HG02870 (cell line): Measurements from ENCODE around the gene ELP4.
A peak's percentile ranks its signal among the peaks of the same experiment; 100 is the strongest.
"Not testable (repeated sequence)": the region's sequence is repeated elsewhere in the genome, so short reads cannot be mapped to it uniquely, and the experiment has no call there.

Experiments used
- ATAC-seq: cut with Tn5 transposase; IDR thresholded peaks from one replicate; pipeline ENCODE4 v1.9.1; 2021; ENCODE audit warnings: mild to moderate bottlenecking, moderate library complexity; ENCODE audit not compliant: unreplicated experiment

Gene ELP4

GRCh38 chr11:31535479-31535878 lies 25.9 kb downstream of the ELP4 start:
- no peak for ATAC-seq

- no peak for ATAC-seq
Measured at GRCh38 chr11:31542862-31543261, 33.3 kb downstream of the ELP4 start.

- ATAC-seq = no peak
Measured at GRCh38 chr11:31555938-31556337, 46.4 kb downstream of the ELP4 start.

GRCh38 chr11:31558001-31558400 lies 48.4 kb downstream of the ELP4 start:
- no peak for ATAC-seq

GRCh38 chr11:31560842-31561476 lies 51.4 kb downstream of the ELP4 start:
- ATAC-seq = no peak

- not testable (repeated sequence) for ATAC-seq
Measured at GRCh38 chr11:31564517-31564916, 55.0 kb downstream of the ELP4 start.

- ATAC-seq = not testable (repeated sequence)
Measured at GRCh38 chr11:31574133-31574532, 64.6 kb downstream of the ELP4 start.

GRCh38 chr11:31575764-31576163 lies 66.2 kb downstream of the ELP4 start:
- not testable (repeated sequence) for ATAC-seq

GRCh38 chr11:31579412-31579811 lies 69.8 kb downstream of the ELP4 start:
- ATAC-seq = not testable (repeated sequence)

- ATAC-seq = no peak
Measured at GRCh38 chr11:31582697-31583096, 73.1 kb downstream of the ELP4 start.

- no peak for ATAC-seq
Measured at GRCh38 chr11:31598454-31598853, 88.9 kb downstream of the ELP4 start.

- ATAC-seq = no peak
Measured at GRCh38 chr11:31601635-31602282, 92.2 kb downstream of the ELP4 start.

GRCh38 chr11:31606893-31607292 lies 97.3 kb downstream of the ELP4 start:
- no peak for ATAC-seq

GRCh38 chr11:31607914-31608313 lies 98.3 kb downstream of the ELP4 start:
- no peak for ATAC-seq

GRCh38 chr11:31608995-31609394 lies 99.4 kb downstream of the ELP4 start:
- no peak for ATAC-seq

GRCh38 chr11:31610544-31610943 lies 101.0 kb downstream of the ELP4 start:
- no peak for ATAC-seq

- ATAC-seq = no peak
Measured at GRCh38 chr11:31617246-31617645, 107.7 kb downstream of the ELP4 start.

- ATAC-seq = peak; percentile 93
Measured at GRCh38 chr11:31619980-31620379, 110.4 kb downstream of the ELP4 start.

- ATAC-seq = peak; percentile 25
Measured at GRCh38 chr11:31620434-31620833, 110.9 kb downstream of the ELP4 start.

GRCh38 chr11:31625868-31626267 lies 116.3 kb downstream of the ELP4 start:
- no peak for ATAC-seq

GRCh38 chr11:31628111-31628510 lies 118.5 kb downstream of the ELP4 start:
- no peak for ATAC-seq

GRCh38 chr11:31636983-31637382 lies 127.4 kb downstream of the ELP4 start:
- ATAC-seq = no peak

GRCh38 chr11:31640611-31641010 lies 131.0 kb downstream of the ELP4 start:
- ATAC-seq = no peak
